A549 (cell line): Measurements from ENCODE around the gene MR1. TPM values are rescaled to one million over a fixed set of nuclear protein-coding genes. Genes with fewer than 3 reads are reported as not detected.

Source experiments
- ATAC-seq, 2 experiments: fragments of 200-7000 bp in 1 of 2; fragments of >200 bp in 1 of 2; cut with Nextera tagmentation in 1 of 2; cut with Tn5 transposase in 1 of 2; 3 replicates each; pipeline versions ENCODE4 v1.8.0 to v1.9.1; 2018 to 2020; ENCODE audit warnings: mild to moderate bottlenecking in 1 of 2, moderate library complexity in 1 of 2
- CTCF ChIA-PET: fragments of 300-600 bp; sonication (Branson Sonifier 250); formaldehyde crosslinking; extraction: SDS; loops from one replicate; lab custom pipeline; 2021; ENCODE audit warnings: antibody characterized with exemption, inconsistent platforms; lab: Yijun Ruan, JAX
- POLR2A ChIA-PET: fragments of 350-600 bp; formaldehyde crosslinking; extraction: SDS; loops from one replicate; lab custom pipeline; 2021; ENCODE audit warnings: antibody characterized with exemption, inconsistent platforms; lab: Yijun Ruan, JAX
- DNase-seq, 2 experiments: peaks; one replicate each; pipeline versions ENCODE4 v3.0.0 to v3.0.0-alpha.2; 2011 to 2016; ENCODE audit warnings: low read depth in 1 of 2, low spot score in 1 of 2
- FAIRE-seq: peaks from 2 replicates; lab custom pipeline; 2011; peaks lifted over from hg19 to GRCh38; lab: Jason Lieb, UNC
- H3K27ac ChIP-seq, 2 experiments: fragments of >200 bp; sonication (Bioruptor Twin); formaldehyde crosslinking; 3 replicates each; pipeline ENCODE4 v1.5.1; 2016 to 2017
- H3K4me1 ChIP-seq: fragments of >200 bp; sonication (Bioruptor Twin); formaldehyde crosslinking; 3 replicates; pipeline ENCODE4 v1.6.1; 2016
- H3K4me2 ChIP-seq: fragments of >200 bp; sonication (Bioruptor Twin); formaldehyde crosslinking; 3 replicates; pipeline ENCODE4 v1.6.1; 2016
- H3K4me3 ChIP-seq: fragments of >200 bp; sonication (Bioruptor Twin); formaldehyde crosslinking; 3 replicates; pipeline ENCODE4 v1.5.1; 2016
- H3K9me3 ChIP-seq: fragments of >200 bp; sonication (Bioruptor Twin); formaldehyde crosslinking; 3 replicates; pipeline ENCODE4 v1.6.1; 2016
- CEBPB ChIP-seq, 2 experiments: fragments of >200 bp in 1 of 2; sonication (Bioruptor Twin) in 1 of 2; formaldehyde crosslinking in 1 of 2; IDR thresholded peaks; 2 replicates each; pipeline ENCODE4 v1.6.1; 2012 to 2016
- CHD2 ChIP-seq: fragments of 150-350 bp; IDR thresholded peaks from 2 replicates; pipeline ENCODE4 v1.6.1; 2014; ENCODE audit warnings: low read length; ENCODE audit not compliant: partially characterized antibody
- EP300 ChIP-seq, 2 experiments: fragments of >200 bp; sonication (Bioruptor Twin); formaldehyde crosslinking; IDR thresholded peaks; 2 replicates in 1 of 2; 3 replicates in 1 of 2; pipeline ENCODE4 v1.6.1; 2016 to 2017
- ESRRA ChIP-seq: fragments of 150-350 bp; IDR thresholded peaks from 2 replicates; pipeline ENCODE4 v1.6.1; 2014; ENCODE audit warnings: mild to moderate bottlenecking, low read length, borderline replicate concordance
- FOSB ChIP-seq: fragments of 250-450 bp; sonication (Bioruptor Pico); IDR thresholded peaks from 2 replicates; pipeline ENCODE4 v1.5.0; 2020; ENCODE audit warnings: mild to moderate bottlenecking, moderate library complexity
- FOSL2 ChIP-seq, 2 experiments: fragments of 450-650 bp in 1 of 2; fragments of >200 bp in 1 of 2; sonication (Bioruptor Twin) in 1 of 2; formaldehyde crosslinking; IDR thresholded peaks; 2 replicates each; pipeline versions ENCODE4 v1.5.0 to v1.6.1; 2016 to 2020; ENCODE audit warnings: mild to moderate bottlenecking in 1 of 2, moderate library complexity in 1 of 2
- FOXS1 ChIP-seq: fragments of 250-450 bp; sonication (Bioruptor Pico); IDR thresholded peaks from 2 replicates; pipeline ENCODE4 v1.5.0; 2020; ENCODE audit warnings: mild to moderate bottlenecking, moderate library complexity
- GATA3 ChIP-seq: IDR thresholded peaks from 2 replicates; pipeline ENCODE4 v1.6.1; 2012; ENCODE audit warnings: borderline replicate concordance
- HDAC2 ChIP-seq: fragments of 200-600 bp; sonication (generic); IDR thresholded peaks from 2 replicates; pipeline ENCODE4 v1.6.1; 2016
- JUN ChIP-seq, 2 experiments: fragments of >200 bp; sonication (Bioruptor Twin); formaldehyde crosslinking; IDR thresholded peaks; 2 replicates in 1 of 2; 3 replicates in 1 of 2; pipeline ENCODE4 v1.6.1; 2016 to 2017
- JUNB ChIP-seq: fragments of >200 bp; sonication (Bioruptor Twin); formaldehyde crosslinking; IDR thresholded peaks from 2 replicates; pipeline ENCODE4 v1.6.1; 2016
- KDM1A ChIP-seq: fragments of 200-600 bp; sonication (generic); IDR thresholded peaks from 2 replicates; pipeline ENCODE4 v1.6.1; 2016; ENCODE audit warnings: low read depth, mild to moderate bottlenecking
- NPAS2 ChIP-seq: fragments of 250-450 bp; sonication (Bioruptor Pico); IDR thresholded peaks from 2 replicates; pipeline ENCODE4 v1.8.0; 2022; ENCODE audit warnings: mild to moderate bottlenecking, moderate library complexity, borderline replicate concordance
- NR3C1 ChIP-seq: fragments of >200 bp; sonication (Bioruptor Twin); formaldehyde crosslinking; IDR thresholded peaks from 3 replicates; pipeline ENCODE4 v1.6.1; 2017
- POLR2AphosphoS2 ChIP-seq: conservative IDR thresholded peaks from 2 replicates; pipeline ENCODE4 v1.6.1; 2012; ENCODE audit warnings: low read length, improper control_type of control experiment, inconsistent platforms
- RAD21 ChIP-seq, 2 experiments: fragments of >200 bp in 1 of 2; sonication (Bioruptor Twin) in 1 of 2; formaldehyde crosslinking in 1 of 2; IDR thresholded peaks in 1 of 2; conservative IDR thresholded peaks in 1 of 2; 2 replicates in 1 of 2; 3 replicates in 1 of 2; pipeline ENCODE4 v1.6.1; 2012 to 2018; ENCODE audit warnings: inconsistent platforms in 1 of 2
- RARB ChIP-seq: fragments of 250-450 bp; sonication (Bioruptor Pico); IDR thresholded peaks from 2 replicates; pipeline ENCODE4 v1.8.0; 2021; ENCODE audit warnings: mild to moderate bottlenecking, moderate library complexity
- RFX5 ChIP-seq: fragments of 450-650 bp; IDR thresholded peaks from 2 replicates; pipeline ENCODE4 v1.7.1; 2014; ENCODE audit warnings: antibody characterized with exemption, mild to moderate bottlenecking, moderate library complexity
- RNF2 ChIP-seq: fragments of 200-600 bp; sonication (generic); IDR thresholded peaks from 2 replicates; pipeline ENCODE4 v1.6.1; 2016; ENCODE audit warnings: low read depth, mild to moderate bottlenecking, antibody characterized with exemption, moderate library complexity, borderline replicate concordance
- SMC3 ChIP-seq: fragments of >200 bp; sonication (Bioruptor Twin); formaldehyde crosslinking; IDR thresholded peaks from 3 replicates; pipeline ENCODE4 v1.6.1; 2018; ENCODE audit warnings: inconsistent platforms
- SREBF2 ChIP-seq: fragments of 450-650 bp; IDR thresholded peaks from 2 replicates; pipeline ENCODE4 v1.6.1; 2014; ENCODE audit warnings: mild to moderate bottlenecking, moderate library complexity
- TP53 ChIP-seq: fragments of 250-450 bp; sonication (Bioruptor Pico); IDR thresholded peaks from 2 replicates; pipeline ENCODE4 v1.5.0; 2021; ENCODE audit warnings: mild to moderate bottlenecking, moderate library complexity
- ZC3H11A ChIP-seq: fragments of 450-650 bp; IDR thresholded peaks from 2 replicates; pipeline ENCODE4 v1.6.1; 2014; ENCODE audit warnings: antibody characterized with exemption, mild to moderate bottlenecking
- ZFP36 ChIP-seq: fragments of 450-650 bp; IDR thresholded peaks from 2 replicates; pipeline ENCODE4 v1.6.1; 2014; ENCODE audit warnings: borderline replicate concordance; ENCODE audit not compliant: partially characterized antibody
- ZSCAN20 ChIP-seq: fragments of 250-450 bp; sonication (Bioruptor Pico); IDR thresholded peaks from 2 replicates; pipeline ENCODE4 v1.8.0; 2022; ENCODE audit warnings: mild to moderate bottlenecking, moderate library complexity
- WGBS: methylation state at CpG from one replicate; pipeline ENCODE4 v1.1.6; 2017; ENCODE audit errors: missing lambda C conversion rate; 5-methylcytosine and 5-hydroxymethylcytosine counted together
- polyA plus RNA-seq, 4 experiments: library from polyadenylated mRNA; depleted of rRNA in 3 of 4; stranded (reverse); fragments of >200 nt; fragmentation: RNase III in 1 of 4; extraction: RNeasy Plus Mini Kit Qiagen cat#74134 plus additional on column Dnase treatment in 1 of 4; gene quantifications; 2 replicates in 3 of 4; 3 replicates in 1 of 4; pipeline ENCODE4 v1.2.3, GENCODE V29; 2011 to 2017
- TF ChIP-seq, protein P1 (sequence below): fragments of 250-450 bp; sonication (Bioruptor Pico); IDR thresholded peaks from 2 replicates; pipeline ENCODE4 v1.5.0; 2020; ENCODE audit warnings: low read depth, mild to moderate bottlenecking, moderate library complexity
- TF ChIP-seq, protein P2 (sequence below): IDR thresholded peaks from 2 replicates; pipeline ENCODE4 v1.6.1; 2012
- TF ChIP-seq, protein P3 (sequence below): fragments of 250-450 bp; sonication (Bioruptor Pico); IDR thresholded peaks from 2 replicates; pipeline ENCODE4 v1.5.0; 2021; ENCODE audit warnings: mild to moderate bottlenecking, moderate library complexity, borderline replicate concordance
- TF ChIP-seq, protein P4 (sequence below): fragments of >200 bp; sonication (Bioruptor Twin); formaldehyde crosslinking; IDR thresholded peaks from 3 replicates; pipeline ENCODE4 v1.5.1; 2016
- TF ChIP-seq, protein P5 (sequence below): fragments of 450-650 bp; IDR thresholded peaks from 2 replicates; pipeline ENCODE4 v1.6.1; 2014; ENCODE audit warnings: antibody characterized with exemption

Gene MR1
- polyA plus RNA-seq, 2 of the 4 experiments (the other 2 are of a cell fraction), result 8.3 to 17.2 TPM

DNA sequence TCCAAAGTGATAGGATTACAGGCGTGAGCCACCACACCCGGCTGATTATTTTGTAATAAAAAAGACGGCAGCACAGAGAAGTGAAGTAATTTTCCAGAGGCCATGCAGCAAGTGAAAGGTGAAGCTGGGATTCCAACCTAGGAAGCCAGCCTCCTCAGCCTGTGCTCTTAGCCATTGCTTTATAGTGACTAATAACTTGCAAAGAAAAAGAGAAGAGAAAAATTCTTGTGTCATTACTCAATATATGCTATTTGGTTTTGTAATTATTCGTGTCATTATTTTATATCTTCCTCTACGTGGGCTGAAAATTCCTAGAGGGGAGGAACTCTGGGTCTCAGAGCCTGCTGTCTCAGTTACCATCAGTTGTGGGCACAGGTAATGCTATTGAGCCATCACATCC is 53.1 kb downstream of the MR1 start:
- DNase-seq (peak in 1 of 2 experiments; percentile 73), ATAC-seq (peak; percentile 5 to 8; a peak in 3 of 6 replicates), FAIRE-seq (no peak)
- Histone ChIP-seq H3K4me2 (peak overlapping the region; percentile 92), H3K4me1 (peaks cover 42% of the 10 kb centered on the region), H3K9me3 (no peaks in the 10 kb centered on the region), H3K4me3 (0 out of 3 replicates have a peak overlapping the region, but pooled peaks have one; percentile 0), H3K27ac (peak overlapping the region; percentile 72 to 84)
- WGBS, result 2% methylated on average over 5 of the region's 5 CpGs
- TF ChIP-seq, protein P1, sequence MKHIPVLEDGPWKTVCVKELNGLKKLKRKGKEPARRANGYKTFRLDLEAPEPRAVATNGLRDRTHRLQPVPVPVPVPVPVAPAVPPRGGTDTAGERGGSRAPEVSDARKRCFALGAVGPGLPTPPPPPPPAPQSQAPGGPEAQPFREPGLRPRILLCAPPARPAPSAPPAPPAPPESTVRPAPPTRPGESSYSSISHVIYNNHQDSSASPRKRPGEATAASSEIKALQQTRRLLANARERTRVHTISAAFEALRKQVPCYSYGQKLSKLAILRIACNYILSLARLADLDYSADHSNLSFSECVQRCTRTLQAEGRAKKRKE, result no peak
- TF ChIP-seq, protein P2, sequence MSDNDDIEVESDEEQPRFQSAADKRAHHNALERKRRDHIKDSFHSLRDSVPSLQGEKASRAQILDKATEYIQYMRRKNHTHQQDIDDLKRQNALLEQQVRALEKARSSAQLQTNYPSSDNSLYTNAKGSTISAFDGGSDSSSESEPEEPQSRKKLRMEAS, result no peak
- TF ChIP-seq HDAC2 (no peak), POLR2AphosphoS2 (no peak), CEBPB (IDR thresholded peaks at IDR 0.05) (peak; percentile 42 to 75; a peak in 3 of 4 replicates), ZFP36 (peak; percentile 47), GATA3 (peak; percentile 43; the same call in 1 of the 2 replicates), SMC3 (no peak; the same call in 2 of the 3 replicates), RARB (0 out of 2 replicates have a peak, but pooled peaks have one; percentile 41), NR3C1 (no peak), JUN (IDR thresholded peaks at IDR 0.05) (peak in 1 of 2 experiments; percentile 29; a peak in 1 of 5 replicates), TP53 (CRISPR knock-in tag) (no peak), ZSCAN20 (CRISPR knock-in tag) (no peak), FOXS1 (CRISPR knock-in tag) (no peak; the same call in 1 of the 2 replicates), CHD2 (no peak), RFX5 (no peak), FOSB (CRISPR knock-in tag) (no peak), SREBF2 (no peak), RNF2 (no peak), KDM1A (no peak), EP300 (IDR thresholded peaks at IDR 0.05) (no peak; a peak in 1 of 5 replicates), JUNB (0 out of 2 replicates have a peak, but pooled peaks have one; percentile 46), RAD21 (conservative IDR thresholded peaks at IDR 0.05 in 1 of 2, IDR thresholded peaks at IDR 0.05 in 1 of 2) (peak in 1 of 2 experiments; percentile 25; a peak in 1 of 5 replicates), NPAS2 (CRISPR knock-in tag) (no peak), FOSL2 (IDR thresholded peaks at IDR 0.05) (no peak), FOSL2 (CRISPR knock-in tag; IDR thresholded peaks at IDR 0.05) (peak; percentile 88), ESRRA (no peak), ZC3H11A (no peak)
- TF ChIP-seq, protein P3, sequence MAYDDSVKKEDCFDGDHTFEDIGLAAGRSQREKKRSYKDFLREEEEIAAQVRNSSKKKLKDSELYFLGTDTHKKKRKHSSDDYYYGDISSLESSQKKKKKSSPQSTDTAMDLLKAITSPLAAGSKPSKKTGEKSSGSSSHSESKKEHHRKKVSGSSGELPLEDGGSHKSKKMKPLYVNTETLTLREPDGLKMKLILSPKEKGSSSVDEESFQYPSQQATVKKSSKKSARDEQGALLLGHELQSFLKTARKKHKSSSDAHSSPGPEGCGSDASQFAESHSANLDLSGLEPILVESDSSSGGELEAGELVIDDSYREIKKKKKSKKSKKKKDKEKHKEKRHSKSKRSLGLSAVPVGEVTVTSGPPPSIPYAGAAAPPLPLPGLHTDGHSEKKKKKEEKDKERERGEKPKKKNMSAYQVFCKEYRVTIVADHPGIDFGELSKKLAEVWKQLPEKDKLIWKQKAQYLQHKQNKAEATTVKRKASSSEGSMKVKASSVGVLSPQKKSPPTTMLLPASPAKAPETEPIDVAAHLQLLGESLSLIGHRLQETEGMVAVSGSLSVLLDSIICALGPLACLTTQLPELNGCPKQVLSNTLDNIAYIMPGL, result no peak
- TF ChIP-seq, protein P4, sequence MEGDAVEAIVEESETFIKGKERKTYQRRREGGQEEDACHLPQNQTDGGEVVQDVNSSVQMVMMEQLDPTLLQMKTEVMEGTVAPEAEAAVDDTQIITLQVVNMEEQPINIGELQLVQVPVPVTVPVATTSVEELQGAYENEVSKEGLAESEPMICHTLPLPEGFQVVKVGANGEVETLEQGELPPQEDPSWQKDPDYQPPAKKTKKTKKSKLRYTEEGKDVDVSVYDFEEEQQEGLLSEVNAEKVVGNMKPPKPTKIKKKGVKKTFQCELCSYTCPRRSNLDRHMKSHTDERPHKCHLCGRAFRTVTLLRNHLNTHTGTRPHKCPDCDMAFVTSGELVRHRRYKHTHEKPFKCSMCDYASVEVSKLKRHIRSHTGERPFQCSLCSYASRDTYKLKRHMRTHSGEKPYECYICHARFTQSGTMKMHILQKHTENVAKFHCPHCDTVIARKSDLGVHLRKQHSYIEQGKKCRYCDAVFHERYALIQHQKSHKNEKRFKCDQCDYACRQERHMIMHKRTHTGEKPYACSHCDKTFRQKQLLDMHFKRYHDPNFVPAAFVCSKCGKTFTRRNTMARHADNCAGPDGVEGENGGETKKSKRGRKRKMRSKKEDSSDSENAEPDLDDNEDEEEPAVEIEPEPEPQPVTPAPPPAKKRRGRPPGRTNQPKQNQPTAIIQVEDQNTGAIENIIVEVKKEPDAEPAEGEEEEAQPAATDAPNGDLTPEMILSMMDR, result no peak
- TF ChIP-seq, protein P5, sequence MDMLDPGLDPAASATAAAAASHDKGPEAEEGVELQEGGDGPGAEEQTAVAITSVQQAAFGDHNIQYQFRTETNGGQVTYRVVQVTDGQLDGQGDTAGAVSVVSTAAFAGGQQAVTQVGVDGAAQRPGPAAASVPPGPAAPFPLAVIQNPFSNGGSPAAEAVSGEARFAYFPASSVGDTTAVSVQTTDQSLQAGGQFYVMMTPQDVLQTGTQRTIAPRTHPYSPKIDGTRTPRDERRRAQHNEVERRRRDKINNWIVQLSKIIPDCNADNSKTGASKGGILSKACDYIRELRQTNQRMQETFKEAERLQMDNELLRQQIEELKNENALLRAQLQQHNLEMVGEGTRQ, result no peak
- POLR2A ChIA-PET, result interaction anchor here (0.9 to 2.7 kb wide), 9 partner anchors 9 to 49 kb away, joined by 3 to 12 read pairs (median 4); no protein-coding TSS in a partner anchor
- CTCF ChIA-PET, result interaction anchor here (0.6 to 48.3 kb wide), 4 partner anchors 44 to 336 kb away, joined by 3 to 774 read pairs (median 6); no protein-coding TSS in a partner anchor
